GM18868 (cell line): ENCODE measurements around the gene COQ4.
"Not testable (repeated sequence)": the region's sequence is repeated elsewhere in the genome, so short reads cannot be mapped to it uniquely, and the experiment has no call there.

Experiments used
- ATAC-seq: cut with Tn5 transposase; IDR thresholded peaks from one replicate; pipeline ENCODE4 v1.9.1; 2021; ENCODE audit warnings: mild to moderate bottlenecking, moderate library complexity; ENCODE audit not compliant: unreplicated experiment

Gene COQ4

GRCh38 chr9:128298535-128299482 is 23.8 kb upstream of the COQ4 start:
- no peak for ATAC-seq

GRCh38 chr9:128304136-128304970 is 18.3 kb upstream of the COQ4 start:
- no peak for ATAC-seq

GRCh38 chr9:128304971-128305288 is 17.7 kb upstream of the COQ4 start:
- ATAC-seq = no peak

DNA sequence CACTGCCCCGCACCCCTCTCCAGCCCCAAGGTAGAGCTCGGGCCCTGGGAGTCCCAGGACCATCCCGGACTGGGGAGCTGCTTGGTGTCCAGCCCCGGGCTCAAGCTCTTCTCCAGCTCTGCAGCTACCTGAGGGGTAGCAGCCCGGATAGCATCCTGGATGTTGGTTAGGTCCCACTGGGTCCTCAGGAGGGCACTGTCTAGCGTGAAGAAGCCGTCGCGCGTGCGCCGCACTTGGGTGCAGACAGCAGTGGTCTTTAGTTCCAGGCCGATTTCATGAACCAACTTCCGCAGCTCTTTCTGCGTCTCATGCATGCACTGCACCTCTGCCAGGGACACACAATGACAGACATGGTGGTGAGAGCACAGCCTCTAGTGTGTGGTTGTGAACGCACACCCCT is 13.1 kb upstream of the COQ4 start:
- no peak for ATAC-seq

DNA sequence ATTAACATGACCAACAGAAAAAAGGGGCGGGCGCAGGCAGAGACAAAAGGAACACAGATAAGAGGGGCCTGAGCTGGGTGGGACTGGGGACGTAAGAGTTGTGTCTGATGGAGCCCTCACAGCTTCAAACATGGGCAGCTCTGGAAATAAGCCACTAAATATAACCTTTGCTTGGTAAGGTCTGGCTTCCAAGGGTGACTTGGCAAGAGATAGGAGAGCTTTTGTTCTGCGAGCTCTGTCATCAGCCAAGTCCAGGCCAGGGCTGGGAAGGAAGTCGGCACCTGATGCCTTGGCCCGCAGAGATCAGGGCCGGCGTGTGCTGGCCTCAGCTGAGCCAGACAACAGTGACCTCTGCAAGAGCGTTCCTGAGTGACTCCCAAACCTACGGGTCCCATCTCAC is 12.2 kb upstream of the COQ4 start:
- no peak for ATAC-seq

DNA sequence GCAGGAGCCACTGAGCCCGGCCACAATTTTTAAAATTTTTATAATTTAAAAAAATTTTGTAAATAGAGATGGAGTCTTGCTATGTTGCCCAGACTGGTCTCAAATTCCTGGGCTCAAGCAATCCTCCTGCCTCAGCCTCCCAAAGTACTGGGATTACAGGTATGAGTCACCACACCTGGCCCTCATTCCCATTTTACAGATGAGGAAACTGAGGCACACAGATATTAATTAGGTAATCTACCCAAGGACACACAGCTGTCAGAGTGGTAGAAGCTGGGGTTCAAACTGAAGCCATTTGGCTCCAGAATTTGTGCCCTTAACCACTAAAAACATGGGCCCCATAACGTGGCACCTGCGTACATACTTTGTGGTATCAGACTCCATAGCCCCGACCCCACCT is 7.9 kb upstream of the COQ4 start:
- ATAC-seq = no peak

- ATAC-seq = no peak
Observed at GRCh38 chr9:128316421-128316820, 6.2 kb upstream of the COQ4 start.

DNA sequence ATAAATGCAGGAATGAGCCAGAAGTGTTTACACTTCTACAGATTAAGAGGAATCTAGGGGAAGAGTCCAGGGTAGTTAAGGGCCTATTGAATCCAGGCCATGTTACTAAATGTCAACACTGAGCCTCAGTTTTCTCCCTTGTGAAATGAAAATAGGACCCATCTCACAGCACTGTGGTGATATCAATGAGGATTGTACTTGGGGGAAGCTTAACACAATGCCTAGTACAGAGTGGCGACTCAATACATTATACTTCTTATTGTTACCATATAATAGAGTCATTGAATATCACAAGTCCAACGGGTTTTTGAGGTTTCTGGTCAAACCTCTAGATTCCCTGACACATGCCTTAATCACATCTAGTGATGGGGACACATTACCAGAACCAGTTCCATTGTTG is 5.0 kb upstream of the COQ4 start:
- ATAC-seq = no peak

DNA sequence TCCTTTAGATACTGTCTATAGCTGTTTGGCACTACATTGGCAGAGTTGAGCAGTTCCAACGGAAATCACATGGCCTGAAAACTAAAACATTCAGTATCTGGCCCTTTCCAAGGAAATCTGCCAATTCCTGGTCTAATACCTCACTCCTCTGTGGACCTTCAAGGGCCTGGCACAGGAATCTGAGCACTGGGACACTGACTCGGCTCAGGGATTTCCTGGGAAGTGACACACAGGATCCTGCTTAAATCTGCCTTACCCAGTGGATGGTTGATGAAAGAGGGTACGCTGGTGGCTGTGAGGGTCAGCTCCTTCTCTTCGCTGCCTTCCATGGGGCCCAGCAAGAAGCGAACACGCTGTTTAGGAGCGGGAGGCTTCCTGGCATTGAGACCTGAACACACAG is 1.3 kb upstream of the COQ4 start:
- no peak for ATAC-seq

DNA sequence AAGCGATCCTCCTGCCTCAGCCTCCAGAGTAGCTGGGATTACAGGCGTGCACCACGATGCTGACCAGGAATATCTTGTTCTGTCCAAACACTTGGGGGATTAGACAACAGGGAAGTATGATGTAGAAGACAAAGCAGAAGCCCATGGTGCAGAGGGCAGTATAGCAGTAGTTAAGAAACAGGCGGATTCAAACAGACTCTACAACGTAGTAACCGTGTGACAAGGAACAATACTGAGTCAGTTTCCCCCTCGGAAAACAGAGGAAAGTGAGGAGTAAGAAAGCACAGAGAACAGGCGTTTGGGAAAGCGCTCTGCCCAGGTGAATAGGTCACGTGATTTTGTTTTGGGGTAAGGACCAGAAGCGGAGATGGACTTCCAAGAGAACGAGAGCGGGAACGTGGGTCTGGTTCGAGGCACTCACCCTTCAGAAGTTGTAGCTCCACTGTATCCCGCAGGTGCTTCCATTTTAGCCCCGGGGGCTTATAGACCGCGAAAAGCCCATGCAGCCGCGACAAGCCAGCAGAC is 698 bp upstream of the COQ4 start:
- ATAC-seq = no peak

DNA sequence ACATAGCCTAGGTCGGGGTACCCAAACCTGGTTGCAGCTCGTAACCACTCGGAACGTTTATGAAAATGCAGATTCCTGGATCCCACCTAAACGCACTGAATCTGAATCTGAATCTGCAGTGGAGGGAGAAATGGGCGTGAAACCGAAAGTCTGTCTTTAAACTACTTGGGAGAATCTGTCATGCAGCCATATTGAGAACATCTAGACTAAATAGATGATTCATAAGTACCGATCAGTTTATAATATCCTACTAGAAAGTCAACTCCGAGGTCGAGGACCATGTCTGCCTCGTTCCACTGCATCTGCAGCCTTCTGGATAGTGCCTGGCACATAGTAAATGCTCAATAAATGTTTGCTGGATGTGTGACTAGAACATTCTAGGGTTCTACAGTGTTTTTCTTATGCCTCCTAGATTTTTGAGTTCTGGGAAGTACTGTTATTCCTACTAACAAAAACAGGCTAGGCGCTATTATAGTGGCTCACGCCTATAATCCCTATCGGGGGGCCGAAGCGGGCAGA is 632 bp downstream of the COQ4 start:
- no peak for ATAC-seq

- no peak for ATAC-seq
Observed at GRCh38 chr9:128323791-128324190, 1.2 kb downstream of the COQ4 start.

DNA sequence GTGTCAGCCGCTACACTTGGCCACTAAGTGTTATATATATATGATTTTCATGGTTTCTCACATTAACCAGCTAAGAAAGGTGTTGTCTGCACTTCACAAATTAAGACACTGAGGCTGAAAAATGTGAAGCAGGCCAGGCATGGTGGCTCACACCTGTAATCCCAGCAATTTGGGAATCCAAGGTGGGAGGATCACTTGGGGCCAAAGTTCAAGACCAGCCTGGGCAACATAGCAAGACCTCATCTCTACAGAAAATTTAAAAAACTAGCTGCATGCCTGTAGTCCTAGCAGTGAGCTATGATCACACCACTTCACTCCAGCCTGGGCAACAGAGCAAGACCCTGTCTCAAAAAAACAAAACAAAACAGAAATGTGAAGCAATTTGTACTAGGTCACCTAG is 1.8 kb downstream of the COQ4 start:
- ATAC-seq = no peak

DNA sequence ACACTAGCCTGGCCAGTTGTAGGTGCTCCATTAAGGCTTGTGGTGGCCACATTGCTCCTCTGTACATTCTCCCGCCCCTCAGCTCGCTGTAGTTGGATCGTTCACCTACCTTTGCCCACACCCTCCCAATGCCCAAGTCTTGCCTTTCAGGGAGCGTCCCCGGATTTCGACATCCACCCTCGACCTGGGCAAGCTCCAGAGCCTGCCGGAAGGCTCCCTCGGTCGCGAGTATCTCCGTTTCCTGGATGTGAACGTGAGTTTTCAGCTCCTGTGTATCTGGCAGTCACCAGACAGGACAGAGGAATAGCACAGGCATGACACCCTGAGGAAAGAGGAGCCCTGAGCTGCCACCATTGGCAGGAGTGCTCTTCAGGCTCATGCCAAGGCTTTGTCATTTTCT is 3.0 kb downstream of the COQ4 start:
- no peak for ATAC-seq

DNA sequence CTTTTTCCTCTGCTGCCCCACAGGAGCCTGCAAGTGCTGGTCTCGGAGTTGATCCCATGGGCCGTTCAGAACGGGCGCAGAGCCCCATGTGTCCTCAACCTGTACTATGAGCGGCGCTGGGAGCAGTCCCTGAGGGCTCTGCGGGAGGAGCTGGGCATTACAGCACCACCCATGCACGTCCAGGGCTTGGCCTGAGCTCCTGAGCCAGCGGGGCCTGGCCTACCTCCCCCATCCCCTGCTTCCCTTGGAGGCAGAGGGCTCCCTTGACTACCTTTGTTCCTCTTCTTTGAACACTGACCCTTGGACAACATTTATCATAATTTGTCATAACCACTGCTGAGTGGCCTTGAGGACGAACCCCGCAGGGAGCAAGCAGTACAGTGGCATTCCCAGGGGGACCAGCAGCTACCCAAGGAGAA is 10.8 kb downstream of the COQ4 start:
- no peak for ATAC-seq

DNA sequence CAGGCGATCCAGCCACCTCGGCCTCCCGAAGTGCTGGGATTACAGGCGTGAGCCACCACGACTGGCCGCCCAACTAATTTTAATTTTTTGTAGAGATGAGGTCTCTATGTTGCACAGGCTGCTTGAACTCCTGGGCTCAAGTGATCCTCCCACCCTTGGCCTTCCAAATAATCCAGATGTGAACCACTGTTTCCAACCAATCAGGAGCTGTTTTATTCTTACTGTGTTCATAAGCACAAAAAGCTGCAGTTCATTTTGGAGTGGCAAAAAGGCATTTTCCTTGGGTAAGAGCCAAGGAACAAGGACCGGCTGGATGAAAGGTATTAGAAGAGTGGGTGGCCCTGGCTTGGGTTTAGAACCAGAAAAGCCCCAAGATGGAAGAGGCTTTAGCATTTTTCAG is 12.5 kb downstream of the COQ4 start:
- ATAC-seq = no peak

DNA sequence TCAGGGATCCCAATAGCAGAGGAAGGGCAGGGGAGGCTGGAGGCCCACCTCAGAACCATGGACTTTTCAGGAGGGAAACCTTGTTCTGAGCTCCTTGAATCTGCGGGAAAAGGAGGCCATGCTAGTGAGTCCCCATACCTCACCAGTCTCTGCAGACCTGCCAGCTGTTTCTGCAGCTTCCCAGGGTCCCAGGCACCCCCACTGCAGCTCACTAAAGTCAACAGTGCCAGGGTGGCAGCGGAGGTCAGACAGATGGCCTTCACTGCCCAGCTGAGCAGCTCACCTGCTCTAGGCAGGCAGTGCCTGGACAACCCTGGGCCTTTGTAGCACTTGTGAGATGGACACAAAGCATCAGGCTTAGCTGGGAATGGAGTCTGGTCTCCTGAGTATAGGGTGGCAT is 13.3 kb downstream of the COQ4 start:
- no peak for ATAC-seq

- no peak for ATAC-seq
Observed at GRCh38 chr9:128337936-128338335, 15.3 kb downstream of the COQ4 start.

- ATAC-seq = not testable (repeated sequence)
Observed at GRCh38 chr9:128338852-128339614, 16.4 kb downstream of the COQ4 start.

DNA sequence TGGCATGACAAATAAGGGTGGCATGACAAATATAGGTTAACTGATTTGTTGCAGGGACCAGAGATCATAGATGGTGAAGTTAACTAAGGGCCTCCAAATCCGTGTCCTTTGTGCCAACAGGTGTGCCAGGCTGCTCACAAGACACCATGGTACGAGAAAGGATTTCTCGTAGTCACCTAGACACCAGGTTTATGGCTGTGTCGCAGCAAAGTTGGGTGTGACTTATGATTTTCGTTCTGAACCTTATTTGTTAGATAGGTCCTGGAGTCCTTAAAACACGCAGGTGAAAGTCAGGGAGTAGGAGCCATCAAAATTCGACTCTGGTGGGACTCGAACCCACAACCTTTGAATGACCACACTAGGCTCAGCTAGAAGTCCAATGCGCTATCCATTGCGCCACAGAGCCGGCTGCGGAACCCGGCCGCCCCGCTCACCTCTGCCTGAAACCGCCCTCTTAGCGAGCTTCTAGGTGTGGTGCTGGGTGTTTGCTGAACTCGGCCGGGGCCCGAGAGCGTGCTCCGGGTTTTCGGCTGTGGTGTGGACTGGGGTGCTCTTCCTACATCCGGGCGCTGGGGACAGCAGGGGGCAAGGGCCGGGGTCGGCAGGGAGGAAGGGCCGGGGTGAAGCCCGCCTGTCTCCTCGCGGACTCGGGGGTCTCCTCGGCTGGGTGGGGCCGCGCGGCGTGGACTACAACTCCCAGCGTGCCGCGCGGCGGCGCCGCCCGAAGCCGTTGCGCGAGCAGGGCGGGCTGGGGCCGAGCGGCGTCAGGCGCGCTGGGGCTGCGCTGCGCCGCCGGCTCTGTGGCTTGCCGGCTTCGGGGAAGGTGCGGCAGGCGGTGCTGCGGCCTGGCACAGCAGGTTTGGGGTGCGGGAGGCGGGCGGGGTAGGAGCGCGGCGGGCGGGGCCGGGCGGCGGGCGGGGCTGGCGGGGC is 17.4 kb downstream of the COQ4 start, which contains the start of gene SLC27A4:
SLC27A4 (plus strand) TSS at position 767 of the 930 bp plus-strand sequence. CDS start 2,606 bp downstream, outside the sequence.
- ATAC-seq = peak; percentile 84
